Endothelial cell of umbilical vein (primary cell): ENCODE results near the gene LRRC47. TPM values are rescaled to one million over a fixed set of nuclear protein-coding genes. Genes with fewer than 3 reads are reported as not detected.

Source experiments
- BruUV-seq: library from RNA; stranded (reverse); fragments of 400-500 nt; replicated peaks from 2 replicates; lab custom pipeline; 2021; lab: Mats Ljungman, UMichigan
- CTCF ChIA-PET: fragments of 300-600, 350-600 bp; sonication (Branson Sonifier 250); formaldehyde crosslinking; loops from one replicate; lab custom pipeline; 2021; ENCODE audit warnings: antibody characterized with exemption, inconsistent platforms; lab: Charles Lee
- POLR2A ChIA-PET: fragments of 300-600, 350-600 bp; sonication (Branson Sonifier 250); formaldehyde crosslinking; loops from one replicate; lab custom pipeline; 2021; ENCODE audit warnings: antibody characterized with exemption, inconsistent platforms; lab: Charles Lee
- DNase-seq: peaks from one replicate; pipeline ENCODE4 v3.0.0-alpha.2; 2011; ENCODE audit warnings: low read depth, low spot score
- FAIRE-seq: peaks from 2 replicates; lab custom pipeline; 2011; peaks lifted over from hg19 to GRCh38; lab: Jason Lieb, UNC
- H2AFZ ChIP-seq: 2 replicates; pipeline ENCODE4 v1.6.0; 2012; ENCODE audit warnings: low read depth, low read length, control low read depth, inconsistent platforms
- H3K27ac ChIP-seq: 2 replicates; pipeline ENCODE4 v1.5.1; 2011; ENCODE audit warnings: low read depth, mild to moderate bottlenecking, control low read depth, low read length, moderate library complexity; ENCODE audit not compliant: insufficient read depth
- H3K27me3 ChIP-seq, 2 experiments: 2 replicates each; pipeline versions ENCODE4 v1.6.0 to v1.6.1; 2011; ENCODE audit warnings: low read length in 2 of 2, mixed read lengths in 1 of 2; ENCODE audit not compliant: control insufficient read depth in 2 of 2, insufficient read depth in 2 of 2
- H3K36me3 ChIP-seq, 2 experiments: 2 replicates in 1 of 2; 3 replicates in 1 of 2; pipeline ENCODE4 v1.5.1; 2011; ENCODE audit warnings: low read length in 2 of 2, mild to moderate bottlenecking in 1 of 2, moderate library complexity in 1 of 2; ENCODE audit not compliant: control insufficient read depth in 2 of 2, insufficient read depth in 2 of 2; ENCODE audit errors: extremely low read depth in 1 of 2
- H3K4me1 ChIP-seq: 3 replicates; pipeline ENCODE4 v1.5.1; 2011; ENCODE audit warnings: mild to moderate bottlenecking, low read length; ENCODE audit not compliant: control insufficient read depth, insufficient read depth; ENCODE audit errors: extremely low read depth
- H3K4me2 ChIP-seq: 2 replicates; pipeline ENCODE4 v1.6.1; 2011; ENCODE audit warnings: low read length, control low read depth, mixed read lengths; ENCODE audit not compliant: insufficient read depth
- H3K4me3 ChIP-seq, 3 experiments: fragments of 200-600 bp in 1 of 3; sonication (generic), shearing (Covaris generic) in 1 of 3; replicated peaks in 1 of 3; 2 replicates each; pipeline ENCODE4 v1.5.1; 2011 to 2016; ENCODE audit warnings: control low read depth in 3 of 3, low read length in 3 of 3, mild to moderate bottlenecking in 2 of 3, inconsistent platforms in 1 of 3, low read depth in 1 of 3, moderate library complexity in 1 of 3; ENCODE audit not compliant: insufficient read depth in 1 of 3
- H3K79me2 ChIP-seq: 2 replicates; pipeline ENCODE4 v1.6.0; 2012; ENCODE audit warnings: low read length, inconsistent platforms; ENCODE audit not compliant: control insufficient read depth, insufficient read depth
- H3K9ac ChIP-seq: replicated peaks from 2 replicates; pipeline ENCODE3; 2011; ENCODE audit warnings: low read length, control low read depth; ENCODE audit not compliant: insufficient read depth; ENCODE audit errors: extremely low read depth
- H3K9me1 ChIP-seq: replicated peaks from 3 replicates; pipeline ENCODE4 v1.6.0; 2011; ENCODE audit warnings: mild to moderate bottlenecking, low read length; ENCODE audit not compliant: control insufficient read depth, insufficient read depth; ENCODE audit errors: extremely low read depth
- H3K9me3 ChIP-seq: replicated peaks from 2 replicates; pipeline ENCODE4 v1.5.1; 2012; ENCODE audit warnings: low read length, inconsistent platforms; ENCODE audit not compliant: control insufficient read depth, insufficient read depth
- H4K20me1 ChIP-seq: replicated peaks from 2 replicates; pipeline ENCODE3; 2011; ENCODE audit warnings: mild to moderate bottlenecking, low read length; ENCODE audit not compliant: control insufficient read depth, insufficient read depth; ENCODE audit errors: extremely low read depth
- EZH2 ChIP-seq: IDR thresholded peaks from 2 replicates; pipeline ENCODE4 v1.6.1; 2012; ENCODE audit warnings: borderline replicate concordance, low read depth, mild to moderate bottlenecking, moderate library complexity, low read length, inconsistent platforms; ENCODE audit not compliant: severe bottlenecking
- FOS ChIP-seq: IDR thresholded peaks from 2 replicates; pipeline ENCODE4 v1.6.1; 2011; ENCODE audit warnings: mild to moderate bottlenecking, low read length, moderate library complexity, borderline replicate concordance; ENCODE audit not compliant: insufficient read depth
- GATA2 ChIP-seq: IDR thresholded peaks from 2 replicates; pipeline ENCODE4 v1.7.0; 2011; ENCODE audit warnings: low read depth, mild to moderate bottlenecking, moderate library complexity, mixed read lengths, low read length; ENCODE audit not compliant: insufficient read length, insufficient read depth
- JUN ChIP-seq: IDR thresholded peaks from 2 replicates; pipeline ENCODE4 v1.6.1; 2011; ENCODE audit warnings: borderline replicate concordance, low read depth; ENCODE audit not compliant: insufficient read length, insufficient read depth
- MYC ChIP-seq: IDR thresholded peaks from one replicate; pipeline ENCODE4 v1.6.1; 2011; ENCODE audit warnings: mild to moderate bottlenecking, low read depth, low read length
- POLR2A ChIP-seq: IDR thresholded peaks from 2 replicates; pipeline ENCODE4 v1.6.1; 2012; ENCODE audit warnings: low read depth, mild to moderate bottlenecking, control low read depth, low read length
- POLR2AphosphoS5 ChIP-seq: IDR thresholded peaks from 2 replicates; pipeline ENCODE4 v1.6.1; 2012; ENCODE audit warnings: low read depth, mild to moderate bottlenecking, control low read depth, low read length, moderate library complexity; ENCODE audit not compliant: insufficient read depth
- dilution Hi-C: fragments of 300-500 bp; cut with MboI; formaldehyde crosslinking; loops from one replicate; pipeline ENCODE4 v1.15.0; 2019; ENCODE audit warnings: low sequenced_read_pairs; ENCODE audit not compliant: extremely low pct_ligation_motif_present
- intact Hi-C: fragments of 100-400 bp; cut with micrococcal nuclease; formaldehyde crosslinking; loops from one replicate; pipeline ENCODE4 v1.10.0; 2022
- polyA plus RNA-seq, 4 experiments: library from polyadenylated mRNA; depleted of rRNA in 3 of 4; stranded (reverse) in 3 of 4; unstranded in 1 of 4; fragments of >200 nt; gene quantifications; 2 replicates each; pipeline versions ENCODE4 v1.2.1 to v1.2.3, GENCODE V29; 2011 to 2012; ENCODE audit warnings: missing spikeins in 1 of 4
- total RNA-seq: library from RNA; stranded (reverse); gene quantifications from 2 replicates; pipeline ENCODE4 v1.2.3, GENCODE V29; 2021
- TF ChIP-seq, protein P1 (sequence below): IDR thresholded peaks from 2 replicates; pipeline ENCODE4 v1.6.1; 2011; ENCODE audit not compliant: insufficient read depth, insufficient read length
- TF ChIP-seq, protein P2 (sequence below), 2 donors: IDR thresholded peaks; 1 replicate in 1 of 2; 2 replicates in 1 of 2; pipeline ENCODE4 v1.5.1; 2011; ENCODE audit warnings: low read length in 2 of 2, mild to moderate bottlenecking in 2 of 2, moderate library complexity in 2 of 2, control low read depth in 1 of 2, inconsistent platforms in 1 of 2, low read depth in 1 of 2; ENCODE audit not compliant: insufficient read depth in 1 of 2; ENCODE audit errors: extremely low read depth in 1 of 2

Gene LRRC47
- total and polyA plus RNA-seq, 2 donors (not counting 3 experiments of a cell fraction or from before 2014, with no cell fraction given): 23.7 to 42.5 TPM

DNA sequence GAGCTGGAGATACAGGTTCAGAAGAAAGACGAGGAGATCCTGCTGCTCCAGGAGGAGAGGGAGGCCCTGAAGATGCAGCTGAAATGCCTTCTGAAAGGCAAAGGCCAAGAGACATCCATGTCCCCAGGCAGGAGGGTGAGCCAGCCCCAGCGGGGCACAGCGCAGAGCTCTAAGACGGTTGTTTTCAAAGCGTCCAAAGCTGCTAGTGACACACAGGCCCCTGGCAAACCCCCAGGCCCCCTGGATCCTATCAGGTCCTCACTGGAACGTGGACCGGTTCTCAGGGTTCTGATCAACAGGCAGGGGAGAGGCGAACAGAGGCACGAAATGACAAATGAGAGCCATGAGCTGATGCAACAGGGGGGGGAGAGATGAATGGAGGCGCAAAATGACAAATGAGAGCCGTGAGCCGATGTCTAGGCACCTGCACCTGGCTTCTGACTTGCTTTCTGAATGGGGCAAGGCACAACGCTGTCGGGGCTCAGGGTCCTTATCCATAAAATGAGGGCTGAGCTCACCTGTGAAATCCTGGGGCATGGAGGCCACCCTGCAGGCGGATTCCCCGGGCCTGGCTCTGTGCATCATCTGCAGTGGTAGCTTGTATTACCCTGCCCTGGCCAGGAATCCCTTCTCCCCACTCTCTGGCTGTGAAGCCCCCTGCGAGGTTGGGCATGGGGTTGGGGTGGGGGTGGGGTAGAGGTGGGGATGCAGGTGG, 34.8 kb downstream of the LRRC47 start:
- Histone ChIP-seq H3K9me1 (no peaks in the 10 kb centered on the region), H3K4me3 (no peak overlapping the region), H3K36me3 (no peaks in the 10 kb centered on the region), H3K27me3 (peaks cover 2 to 4% of the 10 kb centered on the region in 2 experiments), H4K20me1 (no peaks in the 10 kb centered on the region), H3K9me3 (no peaks in the 10 kb centered on the region), H3K4me2 (no peak overlapping the region), H3K4me1 (no peaks in the 10 kb centered on the region), H3K9ac (no peak overlapping the region), H2AFZ (no peak overlapping the region), H3K79me2 (no peaks in the 10 kb centered on the region), H3K27ac (no peak overlapping the region)
- dilution Hi-C loops (no loop called here), intact Hi-C loops (no loop called here)
- no TSS peak for BruUV-seq
- FAIRE-seq (no peak), DNase-seq (no peak)
- ChIA-PET POLR2A (no interaction called here), CTCF (interaction anchor here (1.9 kb wide), 1 partner anchor 37 kb away, joined by 6 read pairs; no protein-coding TSS in a partner anchor)
- TF ChIP-seq GATA2 (no peak), JUN (no peak), FOS (no peak)
- TF ChIP-seq, protein P1, sequence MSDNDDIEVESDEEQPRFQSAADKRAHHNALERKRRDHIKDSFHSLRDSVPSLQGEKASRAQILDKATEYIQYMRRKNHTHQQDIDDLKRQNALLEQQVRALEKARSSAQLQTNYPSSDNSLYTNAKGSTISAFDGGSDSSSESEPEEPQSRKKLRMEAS: no peak

DNA sequence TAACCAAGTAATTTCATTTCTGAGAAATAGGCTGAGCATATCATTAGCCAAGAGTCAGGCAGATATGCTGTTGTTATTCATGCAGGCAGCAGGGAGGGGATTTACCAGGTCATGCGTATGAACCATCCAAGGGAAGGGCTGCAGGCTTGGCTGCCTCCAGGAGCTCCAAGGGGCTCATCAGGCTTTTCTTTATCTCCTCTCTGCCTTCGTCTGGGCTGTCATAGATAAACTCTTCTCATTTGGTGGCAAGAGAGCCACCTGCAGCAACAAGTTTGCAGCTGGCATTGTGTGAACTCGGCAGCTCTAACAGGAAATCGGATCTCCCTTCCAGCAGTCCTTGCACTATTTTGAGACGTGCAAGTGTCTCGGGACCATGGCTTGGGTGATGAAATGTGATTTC, 36.5 kb downstream of the LRRC47 start:
- no peaks in the 10 kb centered on the region for H3K4me1 ChIP-seq
- TF ChIP-seq MYC (no peak), POLR2AphosphoS5 (no peak), GATA2 (no peak), POLR2A (no peak), JUN (no peak), EZH2 (no peak), FOS (no peak)
- TF ChIP-seq, protein P2, sequence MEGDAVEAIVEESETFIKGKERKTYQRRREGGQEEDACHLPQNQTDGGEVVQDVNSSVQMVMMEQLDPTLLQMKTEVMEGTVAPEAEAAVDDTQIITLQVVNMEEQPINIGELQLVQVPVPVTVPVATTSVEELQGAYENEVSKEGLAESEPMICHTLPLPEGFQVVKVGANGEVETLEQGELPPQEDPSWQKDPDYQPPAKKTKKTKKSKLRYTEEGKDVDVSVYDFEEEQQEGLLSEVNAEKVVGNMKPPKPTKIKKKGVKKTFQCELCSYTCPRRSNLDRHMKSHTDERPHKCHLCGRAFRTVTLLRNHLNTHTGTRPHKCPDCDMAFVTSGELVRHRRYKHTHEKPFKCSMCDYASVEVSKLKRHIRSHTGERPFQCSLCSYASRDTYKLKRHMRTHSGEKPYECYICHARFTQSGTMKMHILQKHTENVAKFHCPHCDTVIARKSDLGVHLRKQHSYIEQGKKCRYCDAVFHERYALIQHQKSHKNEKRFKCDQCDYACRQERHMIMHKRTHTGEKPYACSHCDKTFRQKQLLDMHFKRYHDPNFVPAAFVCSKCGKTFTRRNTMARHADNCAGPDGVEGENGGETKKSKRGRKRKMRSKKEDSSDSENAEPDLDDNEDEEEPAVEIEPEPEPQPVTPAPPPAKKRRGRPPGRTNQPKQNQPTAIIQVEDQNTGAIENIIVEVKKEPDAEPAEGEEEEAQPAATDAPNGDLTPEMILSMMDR (IDR thresholded peaks at IDR 0.05; ENCODE audit: extremely low read depth in 1 of 2, insufficient read depth in 1 of 2, low read depth in 1 of 2, low read length in 2 of 2): no peak
- TF ChIP-seq, protein P1: no peak
- no peak overlapping the region for H3K4me2 ChIP-seq
- no TSS peak for BruUV-seq
- POLR2A ChIA-PET: no interaction called here
- H3K9ac ChIP-seq: no peak overlapping the region
- H3K9me1 ChIP-seq: no peaks in the 10 kb centered on the region
- H2AFZ ChIP-seq: no peak overlapping the region
- H3K4me3 ChIP-seq: no peak overlapping the region
- CTCF ChIA-PET: no interaction called here
- H4K20me1 ChIP-seq: no peaks in the 10 kb centered on the region
- dilution Hi-C loops: no loop called here
- peaks cover 2 to 4% of the 10 kb centered on the region in 2 experiments for H3K27me3 ChIP-seq
- H3K79me2 ChIP-seq: no peaks in the 10 kb centered on the region
- DNase-seq (no peak), FAIRE-seq (no peak)
- H3K27ac ChIP-seq: no peak overlapping the region
- no peaks in the 10 kb centered on the region for H3K9me3 ChIP-seq
- H3K36me3 ChIP-seq: no peaks in the 10 kb centered on the region
- intact Hi-C loops: no loop called here
